BLaER1 treated with 17β-estradiol and CSF1 and Interleukin-3, amounts not matched to agents 10 nM and 100 nM (cell line): ENCODE data around the gene CLDN19.

Source experiments
- H3K27ac ChIP-seq, 11 experiments: shearing (Covaris generic); formaldehyde crosslinking; 2 replicates each; pipeline ENCODE4 v1.8.1; 2022
- H3K27me3 ChIP-seq, 11 experiments: shearing (Covaris generic); formaldehyde crosslinking; 2 replicates each; pipeline ENCODE4 v1.8.1; 2022
- H3K36me3 ChIP-seq, 11 experiments: shearing (Covaris generic); formaldehyde crosslinking; 2 replicates each; pipeline ENCODE4 v1.8.1; 2022
- H3K4me1 ChIP-seq, 10 experiments: shearing (Covaris generic); formaldehyde crosslinking; 2 replicates each; pipeline ENCODE4 v1.8.1; 2022
- H3K4me2 ChIP-seq, 11 experiments: shearing (Covaris generic); formaldehyde crosslinking; 2 replicates each; pipeline ENCODE4 v1.8.1; 2022
- H3K4me3 ChIP-seq, 10 experiments: shearing (Covaris generic); formaldehyde crosslinking; 2 replicates each; pipeline ENCODE4 v1.8.1; 2022
- H3K9ac ChIP-seq, 11 experiments: shearing (Covaris generic); formaldehyde crosslinking; 2 replicates each; pipeline ENCODE4 v1.8.1; 2022
- H3K9me3 ChIP-seq, 11 experiments: shearing (Covaris generic); formaldehyde crosslinking; replicated peaks in 1 of 11; 2 replicates each; pipeline ENCODE4 v1.8.1; 2022
- H4K20me1 ChIP-seq, 11 experiments: shearing (Covaris generic); formaldehyde crosslinking; 2 replicates each; pipeline ENCODE4 v1.8.1; 2022
- Cebpa-rat ChIP-seq, 11 experiments: shearing (Covaris generic); IDR thresholded peaks; 2 replicates each; pipeline ENCODE4 v1.8.1; 2022

The CLDN19 gene

DNA sequence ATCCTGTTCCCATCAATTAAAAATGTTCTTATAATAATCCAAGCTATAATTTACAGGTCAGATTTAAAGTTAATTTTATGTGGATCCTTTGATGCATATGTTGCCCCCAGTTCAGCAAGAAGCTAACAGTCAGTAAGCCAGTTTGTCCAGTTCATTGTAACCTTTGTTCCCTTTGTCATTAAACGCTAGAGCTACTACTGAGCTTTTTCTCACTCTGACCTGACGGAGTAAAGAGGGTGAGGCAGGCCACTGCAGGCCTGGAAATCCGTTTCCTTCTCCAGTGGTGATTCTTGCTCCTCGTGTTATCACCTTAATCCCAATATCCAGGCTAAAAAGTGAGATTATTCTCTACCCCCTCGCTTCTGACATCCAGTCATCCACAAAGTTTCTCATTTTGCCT lies 47.6 kb downstream of the CLDN19 start:
- no peak for TF ChIP-seq Cebpa-rat (IDR thresholded peaks at IDR 0.05)
- Histone ChIP-seq H3K4me2 (peak overlapping the region in 1 of 11 experiments; percentile 19; a peak in 1 of 22 replicates), H3K4me1 (peaks cover 18 to 54% (median 26%) of the 10 kb centered on the region in 10 experiments), H3K27me3 (no peaks in the 10 kb centered on the region), H3K4me3 (no peak overlapping the region), H4K20me1 (peaks cover 100% of the 10 kb centered on the region in 11 experiments), H3K9ac (0 out of 22 replicates have a peak overlapping the region, but pooled peaks of 1 of the 11 experiments have one; percentile 15), H3K27ac (no peak overlapping the region), H3K36me3 (peaks cover 85 to 100% (median 99%) of the 10 kb centered on the region in 11 experiments), H3K9me3 (no peaks in the 10 kb centered on the region)

DNA sequence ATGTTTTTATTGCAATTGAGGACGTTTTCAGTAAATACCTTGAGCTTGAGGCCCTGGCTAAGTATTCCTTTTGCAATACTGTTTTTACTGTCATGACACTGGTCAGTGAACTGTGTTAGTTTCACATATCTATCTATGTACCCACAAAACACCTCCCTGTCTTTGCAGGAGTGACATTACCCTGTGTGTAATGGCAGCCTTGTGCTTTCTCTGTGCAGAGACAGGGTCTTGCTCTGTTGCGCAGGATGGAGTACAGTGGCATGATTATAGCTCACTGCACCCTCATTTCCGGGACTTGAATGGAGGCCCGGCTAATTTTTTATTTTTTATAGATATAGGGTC lies 48.9 kb downstream of the CLDN19 start:
- Histone ChIP-seq H3K9ac (no peak overlapping the region), H3K9me3 (no peaks in the 10 kb centered on the region), H3K4me1 (peaks cover 32 to 68% (median 39%) of the 10 kb centered on the region in 10 experiments), H4K20me1 (peaks cover 100% of the 10 kb centered on the region in 11 experiments), H3K27me3 (no peaks in the 10 kb centered on the region), H3K4me2 (peak overlapping the region in 3 of 11 experiments; percentile 9 to 26 (median 19); a peak in 5 of 22 replicates), H3K27ac (no peak overlapping the region), H3K4me3 (no peak overlapping the region), H3K36me3 (peaks cover 85 to 100% (median 99%) of the 10 kb centered on the region in 11 experiments)
- TF ChIP-seq Cebpa-rat (IDR thresholded peaks at IDR 0.05): no peak

DNA sequence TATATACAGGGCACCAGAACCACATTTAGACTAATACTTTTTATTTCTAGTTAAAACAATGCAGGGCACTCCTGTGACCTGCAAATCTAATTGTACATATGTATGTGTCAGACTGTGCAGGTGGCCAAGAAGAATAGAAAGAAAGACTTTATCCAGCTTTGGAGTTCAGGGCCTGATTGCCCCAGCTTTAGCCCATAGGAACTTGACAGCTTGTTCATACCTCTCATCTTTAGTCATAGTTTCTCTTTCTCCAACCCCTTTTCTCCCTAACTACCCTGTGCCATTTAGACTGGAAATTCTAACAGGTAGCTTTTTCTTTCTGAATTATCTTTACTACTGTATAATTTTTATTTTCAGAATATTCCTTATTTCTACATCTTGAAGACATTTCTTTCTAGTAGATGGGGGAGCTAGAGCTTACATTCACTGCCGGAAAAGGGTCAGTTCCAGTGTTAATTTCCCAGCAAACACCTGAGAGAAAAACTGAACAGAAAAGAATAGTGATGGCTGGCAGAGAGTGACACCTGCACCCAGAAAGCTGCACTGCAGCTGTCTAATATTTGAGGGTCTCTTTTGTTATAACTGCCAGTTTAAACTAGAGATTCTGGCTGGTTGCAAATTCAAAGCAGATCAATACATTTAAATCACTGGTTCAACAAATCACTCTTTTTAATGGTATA lies 49.4 kb downstream of the CLDN19 start:
- peaks cover 84 to 100% (median 99%) of the 10 kb centered on the region in 11 experiments for H3K36me3 ChIP-seq
- H3K4me1 ChIP-seq: peaks cover 37 to 73% (median 45%) of the 10 kb centered on the region in 10 experiments

DNA sequence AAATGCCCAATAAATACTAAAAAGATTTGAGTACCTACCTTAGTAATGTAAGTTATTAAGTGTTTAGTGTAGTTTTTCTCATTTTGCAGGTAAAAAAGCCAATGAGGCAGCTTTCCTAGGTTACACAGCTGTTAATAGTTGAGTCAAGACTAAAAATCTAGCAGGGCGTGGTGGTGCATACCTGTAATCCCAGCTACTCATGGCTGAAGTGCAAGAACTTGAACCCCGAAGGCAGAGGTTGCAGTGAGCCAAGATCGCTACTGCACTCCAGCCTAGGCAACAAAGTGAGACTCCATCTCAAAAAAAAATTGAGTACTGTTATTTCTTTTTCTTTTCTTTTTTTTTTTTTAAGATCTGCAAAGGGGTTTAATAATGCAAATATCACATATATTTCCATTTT lies 50.1 kb downstream of the CLDN19 start:
- TF ChIP-seq Cebpa-rat (IDR thresholded peaks at IDR 0.05): no peak
- no peak overlapping the region for H3K4me3 ChIP-seq
- peak overlapping the region in 8 of 11 experiments; percentile 20 to 99 (median 88); a peak in 8 of 22 replicates for H3K4me2 ChIP-seq
- H4K20me1 ChIP-seq: peaks cover 100% of the 10 kb centered on the region in 11 experiments
- no peaks in the 10 kb centered on the region for H3K27me3 ChIP-seq
- H3K27ac ChIP-seq: no peak overlapping the region
- peaks cover 82 to 100% (median 99%) of the 10 kb centered on the region in 11 experiments for H3K36me3 ChIP-seq
- H3K4me1 ChIP-seq: peaks cover 44 to 80% (median 52%) of the 10 kb centered on the region in 10 experiments
- H3K9ac ChIP-seq: peak overlapping the region in 1 of 11 experiments; percentile 5; a peak in 1 of 22 replicates
- H3K9me3 ChIP-seq: no peaks in the 10 kb centered on the region

More for the DNA sequence above, 49.4 kb downstream of the CLDN19 start:
- H3K27ac ChIP-seq: no peak overlapping the region
- H3K9me3 ChIP-seq: no peaks in the 10 kb centered on the region
- peaks cover 100% of the 10 kb centered on the region in 11 experiments for H4K20me1 ChIP-seq
- H3K4me2 ChIP-seq: peak overlapping the region in 2 of 11 experiments; percentile 26 to 33; a peak in 6 of 22 replicates
- H3K27me3 ChIP-seq: no peaks in the 10 kb centered on the region
- H3K9ac ChIP-seq: no peak overlapping the region; a peak in 1 of 22 replicates
- H3K4me3 ChIP-seq: no peak overlapping the region
- no peak for TF ChIP-seq Cebpa-rat (IDR thresholded peaks at IDR 0.05)

DNA sequence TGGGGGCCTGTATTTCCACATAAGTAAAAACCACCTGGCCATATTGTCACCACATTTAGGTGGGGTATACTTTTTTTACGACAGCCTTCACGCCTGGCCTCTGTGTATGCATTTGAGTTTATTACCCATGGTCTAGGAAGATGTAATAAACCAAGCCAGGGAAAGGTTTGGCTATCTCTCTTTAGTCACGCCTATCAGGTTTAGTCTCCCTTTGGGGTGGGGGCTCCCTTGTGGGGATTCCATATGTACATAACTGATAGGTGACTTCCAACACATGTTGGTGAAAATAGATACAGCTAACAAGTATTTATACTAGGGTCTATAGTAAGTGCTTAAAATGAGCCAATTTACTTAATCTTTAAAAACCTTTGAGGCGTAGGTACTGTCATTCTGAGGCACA lies 53.6 kb downstream of the CLDN19 start:
- H3K27me3 ChIP-seq: no peaks in the 10 kb centered on the region
- peaks cover 85 to 88% (median 86%) of the 10 kb centered on the region in 11 experiments for H4K20me1 ChIP-seq
- H3K4me1 ChIP-seq: peaks cover 51 to 76% (median 64%) of the 10 kb centered on the region in 10 experiments
- H3K4me2 ChIP-seq: peak overlapping the region; percentile 68 to 99 (median 92)
- H3K4me3 ChIP-seq: peak overlapping the region in 7 of 10 experiments; percentile 14 to 98 (median 92); a peak in 8 of 20 replicates
- TF ChIP-seq Cebpa-rat (IDR thresholded peaks at IDR 0.05): no peak
- H3K9me3 ChIP-seq: no peaks in the 10 kb centered on the region
- H3K36me3 ChIP-seq: peaks cover 67 to 85% (median 83%) of the 10 kb centered on the region in 11 experiments
- no peak overlapping the region for H3K27ac ChIP-seq
- peak overlapping the region in 6 of 11 experiments; percentile 0 to 90 (median 26); a peak in 6 of 22 replicates for H3K9ac ChIP-seq

DNA sequence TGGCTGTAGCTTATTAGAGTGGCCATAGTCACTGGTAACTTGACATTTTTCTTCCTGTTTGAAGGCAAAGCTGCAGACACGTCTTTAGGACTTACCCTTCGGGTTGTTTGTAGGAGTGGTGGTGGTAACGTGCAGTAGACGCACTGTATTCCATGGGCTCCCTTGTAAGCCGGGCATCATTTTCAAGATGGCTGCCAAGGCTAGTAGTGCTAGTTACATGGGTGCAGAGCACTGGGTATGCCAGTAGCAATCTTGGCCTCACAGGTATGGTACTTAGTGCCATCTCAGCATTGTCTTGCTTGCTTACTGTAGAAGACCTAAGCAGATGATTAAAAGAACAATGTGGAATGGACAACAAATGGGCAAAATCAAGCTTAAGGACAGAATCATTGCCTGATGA lies 55.9 kb downstream of the CLDN19 start:
- Histone ChIP-seq H3K4me3 (peak overlapping the region; percentile 79 to 98 (median 94)), H3K9ac (peak overlapping the region; percentile 89 to 97 (median 93)), H3K36me3 (peaks cover 51 to 62% (median 62%) of the 10 kb centered on the region in 11 experiments), H3K9me3 (no peaks in the 10 kb centered on the region), H3K4me1 (peaks cover 70 to 77% (median 73%) of the 10 kb centered on the region in 10 experiments), H4K20me1 (peaks cover 63 to 65% (median 64%) of the 10 kb centered on the region in 11 experiments), H3K4me2 (peak overlapping the region; percentile 85 to 99 (median 93)), H3K27ac (peak overlapping the region in 2 of 11 experiments; percentile 91 to 93; a peak in 2 of 22 replicates), H3K27me3 (no peaks in the 10 kb centered on the region)
- no peak for TF ChIP-seq Cebpa-rat (IDR thresholded peaks at IDR 0.05)
